Skeletal muscle cell (primary cell): ENCODE data around the gene NRXN3.
A peak's percentile ranks its signal among the peaks of the same experiment; 100 is the strongest.

ENCODE experiments used
- DNase-seq: peaks from one replicate; pipeline ENCODE4 v3.0.0-alpha.2; 2010; ENCODE audit warnings: low read depth
- H3K4me3 ChIP-seq: 2 replicates; pipeline ENCODE4 v1.5.1; 2011; ENCODE audit warnings: low read depth, mild to moderate bottlenecking, control low read depth, low read length, moderate library complexity

Gene NRXN3

GRCh38 chr14:78714711-78715110, 544.5 kb downstream of the NRXN3 start:
- no peak for DNase-seq
- no peak overlapping the region for H3K4me3 ChIP-seq

DNA sequence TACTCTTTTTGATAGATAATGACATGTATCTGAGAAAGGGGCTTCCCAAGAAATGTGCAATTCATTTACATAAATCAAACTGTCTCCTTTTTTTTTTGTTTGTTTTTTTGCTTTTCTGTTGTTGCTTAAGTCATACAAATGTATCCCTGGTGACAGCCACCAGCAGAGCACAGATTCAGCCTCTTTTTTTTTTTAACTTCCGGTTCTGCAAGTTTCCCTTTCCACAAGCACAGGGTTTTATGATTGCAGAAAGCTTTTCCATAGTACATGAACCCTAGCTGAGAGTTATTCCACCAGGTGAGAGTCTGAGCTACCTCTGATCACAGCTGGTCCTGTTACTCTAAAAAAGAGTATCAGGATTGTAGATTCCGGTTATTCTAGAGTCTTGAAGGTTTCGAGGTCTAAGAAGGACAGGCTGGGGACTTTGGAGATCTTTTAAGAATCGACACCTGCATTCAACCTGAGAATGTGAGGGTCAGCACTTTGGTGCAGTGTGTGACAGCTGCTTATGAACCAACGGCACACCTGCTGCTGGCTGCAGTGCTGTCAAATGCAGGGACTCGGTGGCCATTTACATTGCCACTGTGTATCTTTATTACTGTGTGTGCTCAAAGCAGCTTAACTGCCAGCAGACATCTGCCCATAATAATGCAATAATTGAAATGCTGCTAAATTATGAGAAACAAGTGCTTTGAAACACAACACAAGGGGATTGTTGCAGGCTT, 551.7 kb downstream of the NRXN3 start:
- DNase-seq = no peak
- H3K4me3 ChIP-seq = no peak overlapping the region

- no peak for DNase-seq
- no peak overlapping the region for H3K4me3 ChIP-seq
Observed at GRCh38 chr14:78725086-78725485, 554.9 kb downstream of the NRXN3 start.

DNA sequence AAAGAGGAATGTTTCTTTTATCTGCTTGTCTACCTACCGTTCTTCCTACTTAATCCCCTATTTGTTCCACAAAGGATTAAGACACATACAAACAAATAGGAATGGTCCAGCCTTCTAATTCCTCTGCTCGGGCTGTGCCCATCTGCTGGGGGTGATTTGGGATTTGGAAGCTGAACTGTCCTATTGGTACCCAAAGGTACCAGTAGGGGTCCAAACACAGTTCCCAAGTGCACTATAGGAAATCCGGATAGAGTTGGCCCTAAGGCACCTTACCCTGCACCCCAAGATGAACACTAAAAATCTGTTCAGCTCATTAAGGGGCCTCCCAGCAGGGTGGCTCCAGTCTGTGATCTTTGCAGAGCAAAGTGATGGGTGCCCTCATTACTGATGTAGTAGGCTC, 566.9 kb downstream of the NRXN3 start:
- no peak overlapping the region for H3K4me3 ChIP-seq
- DNase-seq = no peak

DNA sequence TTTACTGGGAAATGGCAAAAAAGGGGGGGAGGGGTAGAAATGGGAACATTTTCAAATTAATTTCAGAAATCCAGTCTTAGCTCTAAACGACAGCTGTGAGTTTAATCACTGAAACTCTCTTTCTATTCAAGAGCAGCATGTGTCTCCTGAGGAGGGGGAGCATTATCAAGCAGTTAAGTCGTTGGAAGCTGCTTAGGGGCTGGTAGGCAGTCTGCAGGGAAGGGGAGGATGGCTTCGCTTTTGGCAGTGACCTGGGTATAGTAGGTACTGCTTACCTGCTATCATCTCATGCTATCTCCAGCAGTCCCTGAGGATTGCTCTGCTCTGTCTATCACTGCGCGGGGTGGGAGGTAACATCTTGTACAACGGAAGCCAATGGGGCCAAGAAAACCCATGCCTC, 567.4 kb downstream of the NRXN3 start:
- DNase-seq = no peak
- no peak overlapping the region for H3K4me3 ChIP-seq

GRCh38 chr14:78746086-78746595, 576.0 kb downstream of the NRXN3 start:
- no peak overlapping the region for H3K4me3 ChIP-seq
- no peak for DNase-seq

DNA sequence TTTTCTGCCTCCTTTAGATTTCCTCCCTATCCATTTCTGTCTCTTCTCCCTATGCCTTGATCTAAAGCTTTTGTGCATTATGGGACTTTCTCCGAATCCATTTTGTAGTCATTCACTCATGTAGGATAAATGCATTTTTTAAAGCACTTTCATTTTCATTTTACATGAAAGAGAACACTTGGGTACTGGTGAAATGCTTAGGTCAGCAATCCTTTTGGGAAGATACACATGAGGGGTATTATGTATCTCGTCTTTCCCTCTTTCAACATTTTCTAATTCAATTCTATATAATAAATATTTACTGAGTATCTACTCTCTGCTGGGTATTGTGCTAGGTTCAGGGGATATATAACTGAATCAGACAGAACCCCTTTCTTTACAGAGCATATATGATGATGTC, 577.6 kb downstream of the NRXN3 start:
- DNase-seq = no peak
- H3K4me3 ChIP-seq = no peak overlapping the region

- no peak overlapping the region for H3K4me3 ChIP-seq
- DNase-seq = no peak
Observed at GRCh38 chr14:78752518-78753188, 582.5 kb downstream of the NRXN3 start.

DNA sequence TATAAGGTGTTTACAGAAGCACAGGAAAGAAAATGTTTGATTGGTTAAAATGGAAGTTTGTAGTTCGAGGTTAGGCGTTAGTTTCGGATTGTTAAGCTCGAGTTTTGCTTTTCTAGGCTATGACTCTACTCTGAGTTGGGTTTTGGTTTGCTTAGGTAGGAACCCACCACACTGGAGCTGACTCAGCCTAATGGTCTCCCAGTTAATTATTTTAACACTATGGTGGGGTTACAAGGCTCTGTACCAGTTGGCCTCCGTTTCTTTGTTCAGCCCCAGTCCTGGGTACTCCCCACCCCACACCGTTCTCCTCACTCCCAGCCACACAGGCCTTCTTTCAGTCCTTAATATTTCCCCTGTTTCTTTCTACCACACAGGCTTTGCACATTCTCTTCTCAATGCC, 583.9 kb downstream of the NRXN3 start:
- no peak for DNase-seq
- H3K4me3 ChIP-seq = no peak overlapping the region

DNA sequence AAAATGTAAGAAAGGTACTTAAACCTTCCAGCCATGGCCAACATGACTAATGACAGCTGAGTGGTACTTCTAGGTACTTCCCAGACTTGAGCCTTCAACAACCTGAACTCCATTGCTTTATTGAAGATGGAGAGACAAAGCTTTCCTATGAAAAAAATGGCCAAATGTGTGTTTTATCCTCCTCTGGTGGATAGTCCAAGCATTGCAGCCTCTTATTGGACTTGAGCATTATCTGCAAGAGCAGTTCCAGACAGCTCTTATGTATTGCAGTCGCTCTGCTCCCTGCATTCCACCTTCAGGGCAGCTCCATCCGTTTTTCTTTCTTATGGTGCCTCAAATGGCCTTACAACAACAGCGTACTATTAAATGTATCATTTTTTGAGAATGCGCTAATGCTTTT, 588.2 kb downstream of the NRXN3 start:
- no peak for DNase-seq
- H3K4me3 ChIP-seq = no peak overlapping the region

- H3K4me3 ChIP-seq = no peak overlapping the region
- no peak for DNase-seq
Observed at GRCh38 chr14:78762331-78762730, 592.2 kb downstream of the NRXN3 start.

DNA sequence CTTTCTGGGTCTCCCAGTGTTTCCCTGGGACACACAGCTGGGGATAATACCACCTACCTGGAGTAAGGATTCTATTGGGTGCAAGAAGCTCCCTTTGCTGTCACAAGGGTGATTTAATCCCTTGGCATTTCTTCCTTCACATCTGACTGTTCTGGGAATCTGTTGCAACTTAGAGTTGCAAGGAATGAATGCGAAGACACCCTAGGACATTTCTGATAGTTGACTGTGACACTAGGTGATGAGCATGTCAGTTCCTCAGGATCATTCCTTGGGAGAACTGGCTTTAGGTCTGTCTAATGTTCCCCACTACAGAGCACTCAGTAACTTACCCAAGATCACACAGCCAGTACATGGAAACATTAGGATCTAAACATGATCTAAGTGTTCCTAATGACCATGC, 593.6 kb downstream of the NRXN3 start:
- DNase-seq = no peak
- H3K4me3 ChIP-seq = no peak overlapping the region

GRCh38 chr14:78764240-78764639, 594.1 kb downstream of the NRXN3 start:
- peak; percentile 4 for DNase-seq
- no peak overlapping the region for H3K4me3 ChIP-seq

DNA sequence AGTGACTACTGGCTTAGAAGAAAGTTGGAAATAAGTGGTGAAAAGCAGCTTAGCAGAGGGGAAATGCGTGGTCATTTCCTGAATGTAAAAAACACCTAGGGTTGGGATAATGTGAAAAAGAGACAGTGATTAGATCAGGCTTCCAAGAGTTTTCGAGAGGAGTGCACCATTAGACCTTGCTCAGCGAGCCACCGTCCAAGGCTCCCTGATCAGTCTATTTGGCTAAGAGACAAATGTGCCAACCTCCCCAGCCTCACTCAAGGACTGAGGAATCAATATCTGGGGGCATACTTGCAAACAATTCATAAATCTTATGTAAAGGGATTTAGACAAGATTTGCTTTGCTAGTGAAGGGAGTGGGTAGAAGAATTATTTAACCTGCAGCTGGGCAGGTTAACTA, 594.5 kb downstream of the NRXN3 start:
- no peak overlapping the region for H3K4me3 ChIP-seq
- no peak for DNase-seq

- no peak overlapping the region for H3K4me3 ChIP-seq
- DNase-seq = no peak
Observed at GRCh38 chr14:78767436-78767835, 597.3 kb downstream of the NRXN3 start.

DNA sequence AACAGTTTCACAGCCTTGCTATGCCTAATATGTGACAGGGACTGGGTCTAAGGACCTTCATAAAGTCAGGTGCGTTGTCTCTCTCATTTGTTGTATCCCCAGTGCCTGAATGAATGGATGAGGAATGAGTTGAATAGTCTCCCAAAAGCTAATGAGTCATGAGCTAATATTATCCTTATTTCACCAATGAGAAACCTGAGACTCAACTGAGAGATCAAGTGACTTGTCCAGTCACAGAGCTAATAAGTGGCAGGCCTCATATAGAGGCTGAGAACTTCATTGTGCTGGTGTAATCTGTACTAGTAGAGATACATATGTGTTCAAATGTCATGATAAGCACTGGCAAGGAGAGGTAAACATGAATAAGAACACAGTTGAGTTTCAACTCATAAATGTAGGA, 612.4 kb downstream of the NRXN3 start:
- no peak for DNase-seq
- H3K4me3 ChIP-seq = no peak overlapping the region

- H3K4me3 ChIP-seq = no peak overlapping the region
- DNase-seq = no peak
Observed at GRCh38 chr14:78785265-78785664, 615.1 kb downstream of the NRXN3 start.

DNA sequence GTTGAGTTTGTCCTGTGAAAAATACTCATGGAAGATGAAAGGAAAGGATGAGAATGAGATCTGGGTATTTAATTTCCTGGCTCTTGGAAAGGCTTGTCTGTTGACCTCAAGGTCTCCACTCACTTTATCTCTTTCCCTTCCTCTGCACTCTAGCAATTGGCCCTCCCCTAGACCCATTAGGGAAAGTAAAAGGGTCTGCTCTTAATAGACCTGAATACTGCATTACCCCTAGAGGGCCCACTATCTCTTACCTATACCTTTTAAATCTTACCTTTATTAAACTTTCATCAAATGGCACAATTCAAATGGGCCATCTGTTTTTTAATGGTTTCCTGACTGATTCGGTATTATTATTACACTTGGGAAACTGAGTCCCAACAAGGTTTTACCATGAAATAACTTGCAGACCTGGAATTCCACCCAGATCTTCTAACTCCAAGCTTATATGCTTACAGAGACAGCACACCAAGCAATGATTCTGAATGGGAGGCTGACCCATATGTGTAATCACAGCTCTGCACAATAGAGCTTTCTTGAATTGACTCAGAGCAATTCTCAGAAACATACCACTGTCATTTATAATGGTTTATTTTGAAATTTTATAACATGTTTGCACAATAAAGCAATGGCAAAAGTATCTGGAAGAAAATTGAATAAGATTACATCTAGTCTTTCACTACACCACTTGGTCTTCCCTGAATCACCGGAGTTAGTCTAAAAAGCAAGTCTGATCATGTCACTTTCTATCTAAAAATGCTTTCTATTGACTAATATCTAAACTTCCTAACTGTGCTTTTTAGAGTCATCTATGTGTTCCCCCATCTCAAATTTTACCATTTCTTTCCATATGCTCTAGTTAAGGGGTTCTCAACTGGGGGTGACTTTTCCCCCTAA, 618.5 kb downstream of the NRXN3 start:
- no peak for DNase-seq
- H3K4me3 ChIP-seq = no peak overlapping the region

GRCh38 chr14:78790271-78790670, 620.1 kb downstream of the NRXN3 start:
- H3K4me3 ChIP-seq = no peak overlapping the region
- no peak for DNase-seq

DNA sequence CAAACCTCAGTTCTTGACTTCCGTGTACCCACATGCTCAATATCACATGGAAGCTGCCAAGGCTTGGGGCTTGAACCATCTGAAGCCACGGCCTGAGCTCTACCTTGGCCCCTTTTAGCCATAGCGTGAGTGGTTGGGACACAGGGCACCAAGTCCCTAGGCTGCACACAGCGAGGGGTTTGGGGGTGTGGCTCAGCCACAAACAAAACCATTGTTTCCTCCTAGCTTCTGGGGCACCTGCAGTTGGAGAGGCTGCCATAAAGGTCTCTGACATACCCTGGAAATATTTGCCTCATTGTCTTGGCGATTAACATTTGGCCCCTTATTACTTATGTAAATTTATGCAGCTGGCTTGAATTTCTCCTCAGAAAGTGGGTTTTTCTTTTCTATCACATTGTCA, 628.6 kb downstream of the NRXN3 start:
- H3K4me3 ChIP-seq = no peak overlapping the region
- no peak for DNase-seq
